ENCODE data around the gene LANCL3.

The LANCL3 gene

DNA sequence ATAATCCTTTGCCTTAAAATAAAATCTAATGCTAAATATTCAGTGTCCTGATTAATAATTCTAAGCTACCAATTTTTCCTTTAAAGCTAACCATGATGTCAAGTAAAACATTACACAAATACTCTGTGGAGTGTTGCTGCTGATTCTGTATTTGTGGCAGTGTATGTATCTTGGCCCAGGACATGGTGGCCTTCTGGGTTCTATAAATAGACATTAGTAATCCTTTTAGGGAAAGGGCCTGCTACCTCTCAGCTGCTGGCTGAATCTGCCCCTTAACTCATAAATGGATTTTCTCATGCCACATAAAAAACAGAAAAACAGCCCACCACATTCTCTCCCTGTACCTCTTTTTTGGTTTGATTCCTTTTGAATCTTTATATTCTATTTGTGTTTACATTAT, 113.0 kb downstream of the LANCL3 start:
- DNase-seq (ENCODE audit: low read depth), result no peak

DNA sequence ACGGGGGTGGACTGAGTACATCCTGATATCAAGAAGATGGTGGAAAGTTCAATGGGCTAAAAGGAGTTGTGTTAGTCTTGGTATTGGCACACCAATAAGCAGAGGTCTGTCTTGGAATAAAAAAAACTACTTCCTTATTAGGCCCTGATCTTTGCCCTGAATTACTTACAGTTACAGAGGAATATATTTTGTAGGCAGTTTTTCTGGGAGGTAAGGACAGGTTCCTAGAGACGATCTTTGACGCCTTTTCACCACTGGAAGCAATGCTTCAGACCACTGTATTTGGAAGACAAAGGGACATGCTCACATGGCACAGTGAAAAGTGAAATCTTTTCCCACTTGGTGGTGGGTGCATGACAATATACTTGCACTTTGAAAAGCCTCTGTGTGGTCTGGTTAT, 113.5 kb downstream of the LANCL3 start:
- DNase-seq (ENCODE audit: low read depth), result no peak

DNA sequence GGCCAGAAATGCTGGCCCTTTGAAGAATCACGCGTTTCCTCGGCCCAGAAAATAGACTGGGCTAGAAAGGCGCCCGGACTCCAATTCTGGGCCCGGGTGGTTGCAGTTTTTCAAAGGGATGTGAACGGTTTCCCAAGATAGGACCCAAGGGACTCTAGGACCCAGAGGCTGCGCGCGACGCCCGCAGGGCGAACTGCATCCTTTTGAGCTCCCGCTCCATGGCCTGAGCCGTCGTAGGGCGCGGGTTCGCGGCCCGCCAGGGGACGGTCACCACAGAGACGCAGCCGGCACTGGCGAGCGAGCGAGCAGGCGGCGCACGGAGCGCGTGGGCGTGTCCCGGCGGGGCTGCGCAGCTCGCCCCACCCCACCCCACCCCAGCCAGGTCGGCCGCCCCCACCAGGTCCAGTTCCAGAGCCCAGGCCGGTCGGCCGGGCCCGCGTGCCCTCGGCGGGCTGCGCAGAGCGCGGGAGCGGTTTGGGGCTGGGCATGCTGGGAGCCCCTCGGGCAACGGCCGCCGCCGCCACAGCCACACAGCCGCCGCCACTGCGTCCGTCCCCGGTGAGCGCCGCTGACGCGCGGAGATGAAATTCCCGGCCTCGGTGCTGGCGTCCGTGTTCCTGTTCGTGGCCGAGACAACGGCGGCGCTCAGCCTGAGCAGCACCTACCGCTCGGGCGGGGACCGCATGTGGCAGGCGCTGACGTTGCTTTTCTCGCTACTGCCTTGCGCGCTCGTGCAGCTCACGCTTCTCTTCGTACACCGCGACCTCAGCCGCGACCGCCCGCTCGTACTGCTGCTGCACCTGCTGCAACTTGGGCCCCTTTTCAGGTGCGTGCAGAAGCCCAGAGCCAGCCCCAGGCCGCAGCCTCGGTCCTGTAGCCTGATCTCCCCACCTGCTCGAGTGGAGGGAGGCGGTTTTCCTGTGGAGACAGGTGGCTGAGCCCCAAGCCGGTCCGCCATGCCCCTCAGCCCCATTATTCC, 114.2 kb downstream of the LANCL3 start, which contains the start of gene XK:
Gene XK (plus strand): TSS at position 411 of the 979 bp plus-strand sequence. CDS start 171 bp downstream, at position 582.
- no peak for DNase-seq (ENCODE audit: low read depth)

DNA sequence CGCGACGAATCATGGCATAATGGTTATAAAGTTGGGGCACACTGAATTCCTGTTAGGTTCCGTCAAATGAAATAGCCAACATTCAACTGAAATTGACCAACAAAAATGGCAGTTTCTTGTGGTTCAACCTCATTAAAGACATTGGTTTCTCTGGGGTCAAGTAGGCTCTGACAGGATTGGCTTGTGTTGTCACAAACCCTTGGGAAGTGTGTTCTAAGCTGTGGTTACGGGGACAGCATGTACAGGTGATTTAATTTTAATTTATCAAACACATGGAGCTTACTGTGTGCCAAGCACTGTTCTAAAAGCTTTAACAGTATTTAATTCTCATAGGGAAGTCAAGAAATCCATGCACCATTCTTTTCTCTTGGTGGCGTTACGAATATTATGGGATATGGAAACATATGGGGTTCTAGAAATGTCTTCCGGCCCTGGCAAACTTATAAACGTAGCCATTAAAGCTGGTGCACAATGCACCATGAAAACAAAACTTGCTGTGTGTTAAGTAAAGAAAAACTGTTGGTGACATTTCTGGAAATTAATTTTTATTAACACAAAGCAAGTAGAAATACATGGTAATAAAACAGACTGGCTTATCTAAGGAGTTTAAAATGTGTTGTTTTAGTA, 115.0 kb downstream of the LANCL3 start:
- no peak for DNase-seq (ENCODE audit: low read depth)

DNA sequence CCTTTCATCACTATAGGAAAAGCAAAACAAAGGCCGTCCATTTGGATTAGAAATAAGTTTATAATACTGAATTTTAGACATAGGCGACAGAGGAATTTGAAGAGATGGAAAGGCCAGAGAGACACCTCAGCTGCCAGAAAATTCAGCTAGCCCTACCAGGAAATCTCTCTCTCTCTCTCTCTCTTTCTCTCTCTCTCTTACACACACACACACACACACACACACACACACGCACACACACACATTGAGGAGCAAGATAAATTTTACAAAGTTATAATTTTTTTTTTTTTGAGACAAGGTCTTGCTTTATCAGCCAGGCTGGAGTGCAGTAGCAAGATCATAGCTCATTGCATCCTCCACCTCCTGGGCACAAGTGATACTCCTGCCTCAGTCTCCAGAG, 115.5 kb downstream of the LANCL3 start:
- DNase-seq (ENCODE audit: low read depth), result no peak

DNA sequence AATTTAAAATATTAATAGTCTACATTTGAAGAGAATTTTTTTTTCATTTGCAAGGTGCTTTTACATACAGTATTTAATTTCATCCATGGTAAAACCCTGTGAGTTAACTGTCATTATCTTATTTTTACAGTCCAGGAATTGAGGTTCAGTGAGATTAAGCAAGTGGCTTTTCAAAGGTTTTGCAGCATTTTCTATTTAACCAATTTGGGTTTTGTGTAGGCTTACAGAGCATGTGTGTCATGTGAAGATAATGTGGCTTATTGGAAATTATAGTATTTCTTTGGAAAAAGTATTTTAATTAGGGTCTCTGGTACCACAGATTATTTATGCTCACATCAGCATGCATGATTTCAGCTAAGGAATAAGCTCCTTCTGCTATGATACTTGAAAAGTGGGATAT, 118.7 kb downstream of the LANCL3 start:
- DNase-seq (ENCODE audit: low read depth), result no peak

DNA sequence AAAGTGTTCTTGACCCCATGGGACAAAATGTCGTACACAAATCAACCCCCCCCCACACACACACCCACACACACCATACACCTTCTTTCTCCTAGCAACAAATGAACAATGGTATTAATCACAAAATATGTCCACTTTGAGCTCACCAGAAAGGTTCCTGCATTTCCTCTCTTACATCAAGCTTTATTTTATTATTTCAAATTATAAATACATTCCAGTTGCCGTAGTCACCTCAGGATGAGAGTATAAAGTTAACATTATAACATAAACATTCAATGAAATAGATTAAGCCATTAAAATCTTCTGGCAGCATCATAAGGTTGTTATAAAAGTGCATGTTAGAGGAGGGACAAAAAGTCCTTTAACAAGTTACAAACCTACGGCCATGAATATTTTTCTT, 121.5 kb downstream of the LANCL3 start:
- DNase-seq (ENCODE audit: low read depth), result no peak

DNA sequence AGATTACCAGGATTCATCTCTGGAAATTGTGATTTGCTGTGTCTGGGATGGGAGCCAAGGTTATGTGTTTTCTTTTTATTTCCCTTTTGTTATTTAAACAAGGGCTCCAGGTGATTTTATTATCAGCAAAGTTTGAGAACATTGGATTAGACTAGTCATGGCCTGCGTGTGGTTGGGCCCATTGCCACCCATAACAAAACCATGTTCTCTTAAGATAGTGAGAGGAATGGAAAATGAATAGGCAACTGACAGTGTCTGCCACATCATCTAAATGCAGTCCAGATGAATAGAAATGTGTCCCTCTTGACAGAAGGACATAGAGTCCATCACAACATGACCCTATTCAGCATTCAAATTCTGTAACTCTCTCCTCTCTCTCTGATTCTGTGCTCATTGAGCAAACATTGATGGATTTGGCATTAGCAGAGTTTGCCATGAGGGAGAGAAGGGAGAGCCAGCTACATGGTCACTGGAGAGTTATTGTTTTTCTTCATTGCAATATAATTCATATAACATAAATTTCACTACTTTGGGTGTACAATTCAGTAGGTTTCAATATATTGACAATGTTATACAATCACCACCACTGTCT, 125.8 kb downstream of the LANCL3 start:
- DNase-seq (ENCODE audit: low read depth), result no peak

DNA sequence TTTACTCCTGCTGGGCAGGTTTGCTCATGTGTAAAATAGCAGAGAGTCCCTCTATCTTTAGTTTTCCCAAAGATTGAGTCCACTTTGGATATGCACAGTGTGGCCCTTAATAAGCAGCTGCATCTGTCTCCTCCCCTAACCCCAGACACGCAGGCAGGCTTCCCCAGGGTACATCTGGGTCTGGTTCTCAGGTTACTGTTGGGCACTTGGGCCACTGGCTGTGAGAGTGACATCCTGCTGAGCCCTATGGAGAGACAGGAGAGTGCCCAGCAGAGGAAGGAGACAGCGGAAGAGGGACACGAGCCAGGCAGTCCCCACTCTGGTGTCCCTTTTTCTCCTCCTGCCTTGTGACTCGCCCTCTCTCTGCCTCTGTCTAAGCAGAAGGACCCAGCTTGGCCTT, 130.1 kb downstream of the LANCL3 start:
- no peak for DNase-seq (ENCODE audit: low read depth)

DNA sequence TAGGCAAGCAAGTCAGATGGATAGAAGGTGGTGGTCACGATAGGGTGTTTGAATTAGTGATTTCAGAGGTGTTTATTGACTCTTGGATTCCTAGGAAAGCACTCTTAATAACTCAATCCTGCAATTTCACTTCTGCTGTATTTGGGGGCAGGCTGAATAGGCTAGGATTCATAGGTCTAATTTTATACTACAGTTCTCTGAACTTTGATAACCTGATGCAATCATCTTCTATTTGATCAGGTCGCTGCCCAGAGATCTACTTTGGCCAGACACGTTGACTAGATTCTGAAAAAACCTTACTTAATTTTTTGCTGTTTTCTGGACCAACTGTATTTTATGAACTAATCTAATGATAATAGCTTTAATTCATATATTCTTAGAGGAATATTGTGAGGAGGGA, 140.5 kb downstream of the LANCL3 start:
- DNase-seq (ENCODE audit: low read depth), result no peak

DNA sequence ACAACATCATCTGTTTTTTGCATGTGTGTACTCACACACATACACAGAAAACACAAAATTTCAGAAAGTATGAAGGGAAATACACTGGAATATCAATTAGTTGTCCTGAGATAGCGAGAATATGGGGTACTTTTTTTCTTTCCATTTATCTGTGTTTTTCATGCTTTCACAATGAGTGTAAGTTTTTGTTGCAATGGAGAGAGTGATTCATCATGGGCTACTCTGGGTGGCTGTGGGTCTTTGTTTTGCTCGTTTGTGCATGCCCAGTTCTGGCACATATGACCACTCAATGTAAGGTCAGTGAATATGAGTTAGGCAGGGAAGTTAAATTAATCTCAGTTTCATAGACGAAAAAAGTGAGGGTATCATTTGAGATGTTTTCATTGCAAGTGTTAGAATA, 141.0 kb downstream of the LANCL3 start:
- DNase-seq (ENCODE audit: low read depth), result no peak

DNA sequence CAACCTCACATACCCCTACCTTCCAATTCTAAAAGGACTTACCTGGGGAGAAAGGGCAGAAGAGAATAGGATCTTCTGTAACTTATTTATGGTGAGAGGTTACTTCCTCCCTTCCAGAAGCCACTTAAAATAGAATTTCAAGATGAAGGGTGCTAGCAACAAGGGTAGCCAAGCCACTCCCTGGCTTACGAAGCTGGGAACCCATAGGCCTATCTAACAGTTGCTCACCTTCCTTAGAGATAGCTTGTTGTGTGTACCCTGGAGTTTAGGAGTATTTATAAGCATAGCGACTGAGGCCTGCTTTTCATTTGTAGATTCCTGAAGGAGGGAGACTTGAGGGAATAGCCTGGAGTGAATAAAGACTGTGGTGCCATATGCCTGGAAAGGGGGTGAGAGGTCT, 143.0 kb downstream of the LANCL3 start:
- DNase-seq (ENCODE audit: low read depth), result no peak

DNA sequence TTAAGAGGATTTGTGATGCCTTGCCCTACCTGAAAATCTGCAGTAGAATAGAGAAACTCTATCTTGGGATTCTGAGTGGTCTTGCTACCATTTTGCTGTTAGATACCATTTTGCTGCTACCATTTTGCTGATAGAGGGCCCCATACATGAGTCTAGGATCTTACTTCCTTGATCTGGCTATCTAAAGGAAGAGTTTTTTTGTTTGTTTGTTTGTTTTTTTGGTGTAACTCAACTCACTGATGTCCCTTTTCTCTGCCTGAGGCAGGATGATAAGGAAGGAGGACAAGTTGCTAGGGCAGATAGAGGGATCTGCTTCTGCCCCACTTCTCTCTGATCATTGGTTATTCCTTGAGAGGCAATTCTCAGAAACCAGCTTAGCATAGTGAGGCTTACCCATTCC, 145.1 kb downstream of the LANCL3 start:
- no peak for DNase-seq (ENCODE audit: low read depth)

DNA sequence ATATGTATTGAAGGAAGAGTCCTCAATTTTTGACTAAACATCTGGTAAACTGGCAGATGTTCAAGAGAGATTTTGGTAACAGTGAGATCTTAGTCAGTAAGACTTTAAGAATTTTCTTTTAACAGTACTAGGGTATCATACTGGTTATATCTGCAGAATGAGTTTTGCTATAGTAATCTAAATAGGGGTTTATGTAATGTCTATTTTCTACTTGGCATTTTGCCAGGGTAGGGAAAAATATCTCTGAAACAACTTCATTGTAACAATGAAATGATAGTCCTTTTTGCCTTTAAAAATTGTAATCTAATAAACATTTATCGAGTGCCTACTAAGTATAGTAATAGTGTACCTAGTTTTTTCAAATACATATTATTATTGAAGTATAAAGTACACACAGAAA, 146.2 kb downstream of the LANCL3 start:
- no peak for DNase-seq (ENCODE audit: low read depth)

DNA sequence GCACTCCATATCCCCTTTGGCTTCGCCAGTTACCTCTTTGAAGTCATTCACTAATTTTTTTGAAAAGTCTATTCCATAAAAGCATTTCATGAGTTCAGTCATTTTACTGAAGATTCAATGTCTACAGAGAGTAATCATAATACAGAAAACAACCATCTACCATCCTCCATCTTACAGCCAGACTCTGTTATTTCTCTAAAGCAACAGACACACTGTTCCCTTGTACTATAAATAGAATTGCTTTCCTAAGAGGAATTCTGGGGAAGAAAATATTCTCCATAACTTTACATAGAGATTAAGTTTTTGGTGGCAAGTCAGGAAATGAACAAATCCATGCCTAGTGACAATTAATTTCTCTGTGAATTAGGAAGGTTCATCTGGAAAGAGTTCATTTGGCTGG, 151.1 kb downstream of the LANCL3 start:
- DNase-seq (ENCODE audit: low read depth), result no peak

DNA sequence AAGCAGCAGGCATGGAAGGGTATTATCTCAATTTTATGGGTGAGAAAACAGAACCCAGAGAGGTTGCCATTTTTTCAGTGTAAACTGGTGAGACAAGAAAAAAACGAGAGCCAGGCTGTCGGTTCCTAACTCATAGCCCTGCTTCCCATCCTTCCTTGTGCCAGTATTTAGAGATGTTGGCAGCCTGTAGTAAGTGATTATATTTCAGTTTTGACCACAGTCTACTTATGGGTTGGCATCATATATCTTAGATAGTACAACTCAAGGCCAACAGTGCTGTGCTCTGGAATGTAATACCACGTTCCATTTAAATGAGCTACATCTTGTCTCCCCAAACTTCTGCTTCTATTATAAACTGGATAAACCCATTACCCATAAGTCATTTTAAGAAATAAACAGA, 154.9 kb downstream of the LANCL3 start:
- DNase-seq (ENCODE audit: low read depth), result no peak
